Central memory CD4-positive, alpha-beta T cell (primary cell): ENCODE measurements around the gene AFF3.

ENCODE experiments used
- DNase-seq: peaks from one replicate; pipeline ENCODE4 v3.0.0; 2022

The AFF3 gene

GRCh38 chr2:99918389-99918788 is 224.0 kb downstream of the AFF3 start:
- no peak for DNase-seq

- DNase-seq, result no peak
Observed at GRCh38 chr2:99915108-99915675, 227.2 kb downstream of the AFF3 start.

GRCh38 chr2:99911736-99912135 is 230.7 kb downstream of the AFF3 start:
- DNase-seq, result no peak

GRCh38 chr2:99910902-99911301 is 231.5 kb downstream of the AFF3 start:
- DNase-seq, result no peak

- no peak for DNase-seq
Observed at GRCh38 chr2:99905636-99906035, 236.8 kb downstream of the AFF3 start.

- DNase-seq, result no peak
Observed at GRCh38 chr2:99905025-99905424, 237.4 kb downstream of the AFF3 start.

GRCh38 chr2:99903981-99904380 is 238.4 kb downstream of the AFF3 start:
- no peak for DNase-seq

- DNase-seq, result no peak
Observed at GRCh38 chr2:99900556-99900955, 241.8 kb downstream of the AFF3 start.

GRCh38 chr2:99899882-99900281 is 242.5 kb downstream of the AFF3 start:
- no peak for DNase-seq

- DNase-seq, result no peak
Observed at GRCh38 chr2:99899058-99899855, 243.1 kb downstream of the AFF3 start.

- DNase-seq, result no peak
Observed at GRCh38 chr2:99898336-99899048, 243.9 kb downstream of the AFF3 start.

GRCh38 chr2:99891428-99891780 is 251.0 kb downstream of the AFF3 start:
- no peak for DNase-seq

- no peak for DNase-seq
Observed at GRCh38 chr2:99890568-99891427, 251.6 kb downstream of the AFF3 start.

GRCh38 chr2:99888617-99889016 is 253.8 kb downstream of the AFF3 start:
- DNase-seq, result no peak

GRCh38 chr2:99886418-99886817 is 256.0 kb downstream of the AFF3 start:
- no peak for DNase-seq

- DNase-seq, result no peak
Observed at GRCh38 chr2:99883358-99883757, 259.0 kb downstream of the AFF3 start.

GRCh38 chr2:99881901-99882591 is 260.3 kb downstream of the AFF3 start:
- no peak for DNase-seq

- DNase-seq, result no peak
Observed at GRCh38 chr2:99880964-99881294, 261.5 kb downstream of the AFF3 start.

- no peak for DNase-seq
Observed at GRCh38 chr2:99880148-99880963, 262.0 kb downstream of the AFF3 start.

GRCh38 chr2:99879481-99879880 is 262.9 kb downstream of the AFF3 start:
- DNase-seq, result no peak

- DNase-seq, result no peak
Observed at GRCh38 chr2:99878581-99879350, 263.6 kb downstream of the AFF3 start.
